ENCODE measurements around the gene AP1S3. TPM values are rescaled to one million over a fixed set of nuclear protein-coding genes. Genes with fewer than 3 reads are reported as not detected.
A peak's percentile ranks its signal among the peaks of the same experiment; 100 is the strongest.

The AP1S3 gene
- total RNA-seq, 1 donor from 2014 or later: 0.80 TPM

- no peak for DNase-seq (ENCODE audit: low spot score)
- H3K27ac Mint-ChIP-seq (ENCODE audit: unreplicated experiment): no peak overlapping the region
- H3K9me3 Mint-ChIP-seq (ENCODE audit: unreplicated experiment): no peaks in the 10 kb centered on the region
- peaks cover 13% of the 10 kb centered on the region for H3K27me3 Mint-ChIP-seq (ENCODE audit: unreplicated experiment)
- peak overlapping the region; percentile 62 for H3K4me3 Mint-ChIP-seq (ENCODE audit: unreplicated experiment)
- no peak for TF ChIP-seq CTCF (IDR thresholded peaks at IDR 0.05; ENCODE audit: unreplicated experiment)
- H3K4me1 Mint-ChIP-seq (ENCODE audit: unreplicated experiment): peaks cover 3% of the 10 kb centered on the region
- no peaks in the 10 kb centered on the region for H3K36me3 Mint-ChIP-seq (ENCODE audit: low read depth, unreplicated experiment)
Observed at GRCh38 chr2:223835701-223836532, 1.5 kb downstream of the AP1S3 start.

DNA sequence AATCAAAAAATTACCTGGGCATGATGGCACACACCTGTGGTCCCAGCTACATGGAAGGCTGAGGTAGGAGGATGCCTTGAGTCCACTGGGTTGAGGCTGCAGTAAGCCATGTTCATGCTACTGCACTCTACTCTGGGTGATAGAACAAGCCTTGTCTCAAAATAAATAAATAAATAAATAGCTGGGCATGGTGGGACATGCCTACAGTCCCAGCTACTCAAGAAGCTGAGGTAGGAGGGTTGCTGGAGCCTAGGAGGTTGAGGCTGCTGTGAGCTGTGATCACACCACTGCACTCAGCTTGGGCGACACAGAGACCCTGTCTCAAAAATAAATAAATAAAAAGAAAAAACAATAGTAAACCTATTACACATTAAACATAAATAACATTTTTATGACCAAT, 3.0 kb downstream of the AP1S3 start:
- Mint-ChIP-seq H3K4me3 (ENCODE audit: unreplicated experiment) (no peak overlapping the region), H3K27me3 (ENCODE audit: unreplicated experiment) (peaks cover 13% of the 10 kb centered on the region), H3K4me1 (ENCODE audit: unreplicated experiment) (peaks cover 3% of the 10 kb centered on the region), H3K27ac (ENCODE audit: unreplicated experiment) (no peak overlapping the region), H3K9me3 (ENCODE audit: unreplicated experiment) (no peaks in the 10 kb centered on the region), H3K36me3 (ENCODE audit: low read depth, unreplicated experiment) (no peaks in the 10 kb centered on the region)
- no peak for TF ChIP-seq CTCF (IDR thresholded peaks at IDR 0.05; ENCODE audit: unreplicated experiment)
- DNase-seq (ENCODE audit: low spot score): no peak

DNA sequence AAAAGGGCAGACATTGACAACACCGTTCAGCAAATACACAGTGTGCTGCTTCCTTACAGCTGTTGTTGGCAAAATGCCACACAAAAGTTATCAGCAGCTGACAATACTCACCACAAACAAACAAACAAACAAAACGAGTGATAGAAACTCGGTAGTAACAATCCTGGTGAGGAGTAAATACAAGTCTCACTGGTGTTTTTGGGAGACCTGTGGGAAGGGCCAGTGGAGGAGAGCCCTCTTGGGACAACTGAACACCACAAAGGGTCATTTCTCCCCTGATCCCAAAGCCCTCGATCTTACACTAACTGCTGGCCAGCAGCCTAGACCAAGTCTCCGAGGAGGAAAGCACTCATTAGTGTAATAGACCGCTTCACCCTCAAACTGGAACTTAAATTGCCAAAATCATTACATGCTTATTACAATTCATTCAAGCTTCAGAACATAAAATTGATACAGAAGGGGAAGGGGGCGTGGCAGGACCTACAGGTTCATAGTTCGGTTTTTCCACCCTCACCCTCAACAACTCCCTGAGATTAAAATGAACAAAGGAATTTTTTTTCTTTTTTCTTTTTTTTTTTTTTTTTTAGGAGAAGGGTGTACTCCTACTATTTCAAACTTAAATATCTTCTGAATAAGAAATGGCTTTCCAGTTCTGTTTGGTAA, 5.0 kb downstream of the AP1S3 start:
- H3K9me3 Mint-ChIP-seq (ENCODE audit: unreplicated experiment): no peaks in the 10 kb centered on the region
- H3K27ac Mint-ChIP-seq (ENCODE audit: unreplicated experiment): no peak overlapping the region
- no peak for TF ChIP-seq CTCF (IDR thresholded peaks at IDR 0.05; ENCODE audit: unreplicated experiment)
- H3K4me3 Mint-ChIP-seq (ENCODE audit: unreplicated experiment): no peak overlapping the region
- H3K36me3 Mint-ChIP-seq (ENCODE audit: low read depth, unreplicated experiment): no peaks in the 10 kb centered on the region
- DNase-seq (ENCODE audit: low spot score): no peak
- H3K27me3 Mint-ChIP-seq (ENCODE audit: unreplicated experiment): peaks cover 10% of the 10 kb centered on the region
- peaks cover 3% of the 10 kb centered on the region for H3K4me1 Mint-ChIP-seq (ENCODE audit: unreplicated experiment)

DNA sequence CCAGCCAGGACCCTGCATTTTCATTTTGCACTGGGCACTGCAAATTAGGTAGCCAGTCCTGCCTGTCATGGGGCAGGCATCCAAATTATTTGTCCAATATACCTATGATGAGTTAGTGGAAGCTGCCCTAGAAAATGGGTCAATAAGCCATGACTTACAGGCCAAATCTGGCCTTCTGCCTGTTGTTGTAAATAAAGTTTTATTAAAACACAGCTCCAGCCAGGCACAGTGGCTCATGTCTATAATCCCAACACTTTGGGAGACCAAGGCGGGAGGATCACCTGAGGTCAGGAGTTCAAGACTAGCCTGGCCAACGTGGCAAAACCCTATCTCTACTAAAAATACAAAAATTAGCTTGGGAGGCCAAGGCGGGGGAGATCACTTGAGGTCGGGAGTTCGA, 8.3 kb downstream of the AP1S3 start:
- H3K4me3 Mint-ChIP-seq (ENCODE audit: unreplicated experiment): no peak overlapping the region
- DNase-seq (ENCODE audit: low spot score): no peak
- no peak for TF ChIP-seq CTCF (IDR thresholded peaks at IDR 0.05; ENCODE audit: unreplicated experiment)
- peaks cover 3% of the 10 kb centered on the region for H3K27me3 Mint-ChIP-seq (ENCODE audit: unreplicated experiment)
- no peaks in the 10 kb centered on the region for H3K36me3 Mint-ChIP-seq (ENCODE audit: low read depth, unreplicated experiment)
- H3K9me3 Mint-ChIP-seq (ENCODE audit: unreplicated experiment): no peaks in the 10 kb centered on the region
- H3K4me1 Mint-ChIP-seq (ENCODE audit: unreplicated experiment): no peaks in the 10 kb centered on the region
- H3K27ac Mint-ChIP-seq (ENCODE audit: unreplicated experiment): no peak overlapping the region

GRCh38 chr2:223828314-223828713, 9.1 kb downstream of the AP1S3 start:
- no peaks in the 10 kb centered on the region for H3K4me1 Mint-ChIP-seq (ENCODE audit: unreplicated experiment)
- H3K27me3 Mint-ChIP-seq (ENCODE audit: unreplicated experiment): peaks cover 3% of the 10 kb centered on the region
- no peaks in the 10 kb centered on the region for H3K36me3 Mint-ChIP-seq (ENCODE audit: low read depth, unreplicated experiment)
- no peaks in the 10 kb centered on the region for H3K9me3 Mint-ChIP-seq (ENCODE audit: unreplicated experiment)
- TF ChIP-seq CTCF (IDR thresholded peaks at IDR 0.05; ENCODE audit: unreplicated experiment): no peak
- H3K4me3 Mint-ChIP-seq (ENCODE audit: unreplicated experiment): no peak overlapping the region
- no peak for DNase-seq (ENCODE audit: low spot score)
- no peak overlapping the region for H3K27ac Mint-ChIP-seq (ENCODE audit: unreplicated experiment)

Measured in endothelial cell (in vitro differentiated cells).